ENCODE measurements around the gene PRCP.

DNA sequence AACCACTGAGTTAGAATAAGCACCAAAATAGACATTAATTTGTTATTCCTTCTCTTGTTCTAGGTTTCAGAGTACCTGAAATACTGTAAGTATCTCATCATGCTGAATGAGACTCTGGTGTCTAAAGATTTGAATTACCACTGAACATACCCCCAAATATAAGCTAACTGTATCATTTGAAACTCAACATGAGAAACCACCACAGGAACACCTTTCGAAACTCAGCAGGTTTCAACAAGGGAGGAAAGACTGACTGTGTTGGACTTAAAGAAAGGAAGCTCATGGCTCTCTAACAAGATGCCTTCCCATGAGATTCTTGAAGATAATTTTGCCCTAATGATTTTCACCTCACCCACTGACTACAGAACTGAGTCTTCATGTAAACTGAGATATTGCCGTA lies 37.0 kb downstream of the PRCP start:
- TF ChIP-seq, protein P1, sequence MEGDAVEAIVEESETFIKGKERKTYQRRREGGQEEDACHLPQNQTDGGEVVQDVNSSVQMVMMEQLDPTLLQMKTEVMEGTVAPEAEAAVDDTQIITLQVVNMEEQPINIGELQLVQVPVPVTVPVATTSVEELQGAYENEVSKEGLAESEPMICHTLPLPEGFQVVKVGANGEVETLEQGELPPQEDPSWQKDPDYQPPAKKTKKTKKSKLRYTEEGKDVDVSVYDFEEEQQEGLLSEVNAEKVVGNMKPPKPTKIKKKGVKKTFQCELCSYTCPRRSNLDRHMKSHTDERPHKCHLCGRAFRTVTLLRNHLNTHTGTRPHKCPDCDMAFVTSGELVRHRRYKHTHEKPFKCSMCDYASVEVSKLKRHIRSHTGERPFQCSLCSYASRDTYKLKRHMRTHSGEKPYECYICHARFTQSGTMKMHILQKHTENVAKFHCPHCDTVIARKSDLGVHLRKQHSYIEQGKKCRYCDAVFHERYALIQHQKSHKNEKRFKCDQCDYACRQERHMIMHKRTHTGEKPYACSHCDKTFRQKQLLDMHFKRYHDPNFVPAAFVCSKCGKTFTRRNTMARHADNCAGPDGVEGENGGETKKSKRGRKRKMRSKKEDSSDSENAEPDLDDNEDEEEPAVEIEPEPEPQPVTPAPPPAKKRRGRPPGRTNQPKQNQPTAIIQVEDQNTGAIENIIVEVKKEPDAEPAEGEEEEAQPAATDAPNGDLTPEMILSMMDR (IDR thresholded peaks at IDR 0.05), result no peak
- TF ChIP-seq POLR2A (IDR thresholded peaks at IDR 0.05), result no peak
